Effector memory CD4-positive, alpha-beta T cell (primary cell): ENCODE results near the gene NRL.

ENCODE experiments used
- DNase-seq, 3 donors: peaks; one replicate each; pipeline ENCODE4 v3.0.0-alpha.2; 2020
- H3K27ac ChIP-seq: 2 replicates; pipeline ENCODE4 v1.7.0; 2013; ENCODE audit warnings: mild to moderate bottlenecking, low read length, moderate library complexity; ENCODE audit not compliant: insufficient read depth, poor library complexity, severe bottlenecking
- H3K27me3 ChIP-seq: replicated peaks from 2 replicates; pipeline ENCODE4 v1.7.0; 2013; ENCODE audit warnings: mild to moderate bottlenecking, low read length; ENCODE audit not compliant: insufficient read depth, control insufficient read depth, poor library complexity, severe bottlenecking
- H3K36me3 ChIP-seq: 2 replicates; pipeline ENCODE4 v1.7.0; 2013; ENCODE audit warnings: mild to moderate bottlenecking, low read length, moderate library complexity; ENCODE audit not compliant: control insufficient read depth, insufficient read depth
- H3K4me1 ChIP-seq: 2 replicates; pipeline ENCODE4 v1.7.0; 2013; ENCODE audit warnings: low read length, mild to moderate bottlenecking; ENCODE audit not compliant: control insufficient read depth, insufficient read depth, poor library complexity, severe bottlenecking
- H3K4me3 ChIP-seq: 2 replicates; pipeline ENCODE4 v1.7.0; 2013; ENCODE audit warnings: low read length, low read depth, mild to moderate bottlenecking; ENCODE audit not compliant: insufficient read depth, poor library complexity, severe bottlenecking
- H3K9me3 ChIP-seq: 2 replicates; pipeline ENCODE4 v1.7.0; 2013; ENCODE audit warnings: mild to moderate bottlenecking, low read length, moderate library complexity; ENCODE audit not compliant: control insufficient read depth

Gene NRL

GRCh38 chr14:24150993-24151392 is 36.2 kb upstream of the NRL start:
- Histone ChIP-seq H3K4me1 (peaks cover 17% of the 10 kb centered on the region), H3K36me3 (peaks cover 63% of the 10 kb centered on the region), H3K27me3 (no peaks in the 10 kb centered on the region), H3K4me3 (no peak overlapping the region), H3K27ac (no peak overlapping the region), H3K9me3 (no peaks in the 10 kb centered on the region)
- no peak for DNase-seq

- H3K4me3 ChIP-seq = no peak overlapping the region
- H3K36me3 ChIP-seq = peaks cover 58% of the 10 kb centered on the region
- H3K27me3 ChIP-seq = no peaks in the 10 kb centered on the region
- H3K4me1 ChIP-seq = peaks cover 22% of the 10 kb centered on the region
- no peak for DNase-seq
- H3K27ac ChIP-seq = no peak overlapping the region
- H3K9me3 ChIP-seq = no peaks in the 10 kb centered on the region
Measured at GRCh38 chr14:24150567-24150966, 35.8 kb upstream of the NRL start.

- H3K27me3 ChIP-seq = no peaks in the 10 kb centered on the region
- peaks cover 27% of the 10 kb centered on the region for H3K4me1 ChIP-seq
- peaks cover 53% of the 10 kb centered on the region for H3K36me3 ChIP-seq
- no peaks in the 10 kb centered on the region for H3K9me3 ChIP-seq
- no peak for DNase-seq
- H3K27ac ChIP-seq = no peak overlapping the region
- H3K4me3 ChIP-seq = no peak overlapping the region
Measured at GRCh38 chr14:24150061-24150460, 35.3 kb upstream of the NRL start.

GRCh38 chr14:24149302-24149969 is 34.7 kb upstream of the NRL start:
- H3K27me3 ChIP-seq = no peaks in the 10 kb centered on the region
- DNase-seq = no peak
- H3K4me1 ChIP-seq = peaks cover 27% of the 10 kb centered on the region
- H3K27ac ChIP-seq = no peak overlapping the region
- H3K4me3 ChIP-seq = no peak overlapping the region
- H3K9me3 ChIP-seq = no peaks in the 10 kb centered on the region
- peaks cover 47% of the 10 kb centered on the region for H3K36me3 ChIP-seq

GRCh38 chr14:24147761-24148428 is 33.1 kb upstream of the NRL start:
- peak in 1 of 3 donors; percentile 23 for DNase-seq
- Histone ChIP-seq H3K27ac (peak overlapping the region; percentile 93), H3K4me1 (peaks cover 27% of the 10 kb centered on the region), H3K4me3 (peak overlapping the region; percentile 93), H3K9me3 (no peaks in the 10 kb centered on the region), H3K36me3 (peaks cover 51% of the 10 kb centered on the region), H3K27me3 (no peaks in the 10 kb centered on the region)

GRCh38 chr14:24146978-24147760 is 32.4 kb upstream of the NRL start, which contains the start of gene RNF31:
TSS of gene RNF31 (plus strand) at chr14:24147498. CDS start at chr14:24147699, 201 bp downstream.
- Histone ChIP-seq H3K27ac (peak within 1 kb of the TSS; percentile 93), H3K4me1 (peaks cover 28% of the 10 kb centered on the region), H3K9me3 (no peaks in the 10 kb centered on the region), H3K4me3 (peak within 1 kb of the TSS; percentile 93), H3K36me3 (peaks cover 45% of the 10 kb centered on the region), H3K27me3 (no peaks in the 10 kb centered on the region)
- peak; percentile 92 to 96 (median 94) for DNase-seq

GRCh38 chr14:24146453-24146977 is 31.8 kb upstream of the NRL start, which contains the start of gene PSME2:
TSS of gene PSME2 (minus strand) at chr14:24146610. CDS start at chr14:24146581, 29 bp downstream.
- peaks cover 33% of the 10 kb centered on the region for H3K4me1 ChIP-seq
- H3K27me3 ChIP-seq = no peaks in the 10 kb centered on the region
- peak within 1 kb of the TSS; percentile 93 for H3K4me3 ChIP-seq
- H3K36me3 ChIP-seq = peaks cover 38% of the 10 kb centered on the region
- H3K9me3 ChIP-seq = no peaks in the 10 kb centered on the region
- DNase-seq = peak; percentile 83 to 85 (median 84)
- H3K27ac ChIP-seq = peak within 1 kb of the TSS; percentile 93

DNA sequence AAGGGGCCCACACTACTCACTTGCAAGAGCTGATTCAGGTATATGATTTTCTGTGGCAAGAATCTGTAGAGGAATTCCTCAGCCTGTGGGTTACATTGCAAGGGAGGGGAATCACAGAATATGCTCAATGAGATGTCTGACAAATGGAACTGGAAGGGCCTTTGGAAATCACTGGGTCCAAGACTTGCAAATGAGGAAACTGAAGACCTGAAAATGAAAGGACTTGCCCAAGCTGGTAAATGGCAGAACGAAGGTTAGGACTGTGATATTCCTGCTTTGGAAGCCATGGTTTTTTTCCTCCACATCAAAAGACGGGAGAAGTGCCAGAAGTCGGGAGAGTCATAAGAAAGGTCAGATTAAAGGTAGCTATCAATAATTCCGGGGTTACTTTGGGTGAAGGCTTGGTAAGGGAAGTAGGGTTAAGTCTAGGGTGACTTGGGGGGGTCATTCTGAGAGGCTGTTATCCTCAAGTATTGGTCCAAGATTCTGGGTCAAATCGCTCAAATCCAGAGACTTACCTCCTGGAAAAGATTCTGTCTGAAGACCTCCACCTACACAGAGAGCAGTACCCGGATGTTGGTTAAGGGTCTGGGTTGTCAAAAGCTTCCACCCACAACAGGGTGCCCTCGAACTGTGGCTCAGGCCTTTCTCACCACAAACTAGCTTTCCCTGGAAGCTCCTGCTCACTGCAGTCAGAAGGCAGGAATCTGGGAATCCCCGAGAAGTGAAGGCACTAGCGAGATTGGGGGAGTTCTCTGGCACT is 31.1 kb upstream of the NRL start:
- Histone ChIP-seq H3K4me1 (peaks cover 33% of the 10 kb centered on the region), H3K36me3 (peaks cover 32% of the 10 kb centered on the region), H3K27ac (peak overlapping the region; percentile 93), H3K27me3 (no peaks in the 10 kb centered on the region), H3K9me3 (no peaks in the 10 kb centered on the region), H3K4me3 (peak overlapping the region; percentile 93)
- DNase-seq = no peak

DNA sequence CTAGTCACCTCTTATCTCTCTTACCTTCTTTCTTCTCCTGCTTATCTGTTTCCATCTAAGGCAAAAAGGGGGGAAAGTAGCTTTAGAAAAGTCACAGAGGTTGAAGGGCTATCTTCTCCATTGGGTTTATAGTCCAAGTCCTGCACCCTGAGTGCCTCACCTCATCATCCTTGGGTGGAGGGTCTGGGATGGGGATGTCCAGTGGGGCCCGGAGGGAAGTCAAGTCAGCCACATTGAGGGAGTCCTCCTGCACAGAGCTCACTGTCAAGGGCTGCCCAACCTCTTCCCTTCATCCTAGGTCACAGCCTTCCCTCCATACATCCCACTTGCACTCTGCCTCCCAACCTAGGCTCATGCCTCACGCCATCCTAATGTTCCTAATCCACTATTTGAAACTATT is 30.5 kb upstream of the NRL start:
- no peak for DNase-seq
- H3K4me3 ChIP-seq = no peak overlapping the region
- H3K4me1 ChIP-seq = peaks cover 38% of the 10 kb centered on the region
- no peaks in the 10 kb centered on the region for H3K9me3 ChIP-seq
- no peaks in the 10 kb centered on the region for H3K27me3 ChIP-seq
- peaks cover 26% of the 10 kb centered on the region for H3K36me3 ChIP-seq
- peak overlapping the region; percentile 93 for H3K27ac ChIP-seq
